ENCODE results near the gene COPRS.
A peak's percentile ranks its signal among the peaks of the same experiment; 100 is the strongest.

COPRS gene

DNA sequence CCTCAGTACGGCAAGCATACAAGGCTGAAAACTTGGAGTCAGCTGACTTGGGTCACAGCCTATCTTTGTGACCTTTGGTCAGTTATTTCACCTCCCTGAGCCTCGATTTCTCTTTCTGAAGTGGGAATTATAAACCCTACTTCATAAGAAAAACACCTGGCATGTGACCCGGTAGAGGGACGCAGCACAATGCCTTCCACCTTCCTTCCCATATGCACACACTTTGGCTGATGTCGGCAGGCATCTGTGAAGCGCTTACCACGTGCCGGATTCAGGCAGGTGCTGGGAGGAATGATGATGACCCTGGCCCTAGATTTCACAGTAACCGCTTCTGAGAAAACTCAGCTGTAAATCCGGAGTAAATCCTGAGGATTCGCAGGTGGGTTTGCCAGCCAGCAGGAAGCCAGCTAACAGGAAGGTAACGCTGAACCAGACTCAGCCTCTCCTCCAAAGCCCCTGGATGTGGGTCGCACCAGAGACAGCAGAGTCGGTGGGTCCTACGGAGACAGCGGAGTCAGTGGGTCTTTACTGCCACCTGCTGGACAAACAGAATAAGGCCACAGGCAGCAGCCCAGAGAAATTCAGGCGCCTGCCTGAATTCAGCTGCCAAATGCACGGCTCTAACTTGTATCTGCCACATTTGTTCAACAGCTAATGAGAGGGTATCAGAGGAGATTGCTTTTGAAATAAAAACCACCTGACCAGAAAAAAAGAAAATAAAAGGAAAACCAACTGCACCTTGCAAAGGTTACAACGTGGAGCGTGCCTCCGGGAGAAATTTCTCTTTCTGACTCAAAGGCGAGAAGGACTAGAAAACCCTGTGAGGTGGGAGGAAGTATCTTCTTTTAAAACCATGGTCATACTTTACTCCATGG, 16.6 kb downstream of the COPRS start:
- TF ChIP-seq MYC (IDR thresholded peaks at IDR 0.05; ENCODE audit: low read depth, low read length) (peak; percentile 71), POLR2A (IDR thresholded peaks at IDR 0.05; ENCODE audit: extremely low read depth, insufficient read length) (no peak)
- TF ChIP-seq, protein P1, sequence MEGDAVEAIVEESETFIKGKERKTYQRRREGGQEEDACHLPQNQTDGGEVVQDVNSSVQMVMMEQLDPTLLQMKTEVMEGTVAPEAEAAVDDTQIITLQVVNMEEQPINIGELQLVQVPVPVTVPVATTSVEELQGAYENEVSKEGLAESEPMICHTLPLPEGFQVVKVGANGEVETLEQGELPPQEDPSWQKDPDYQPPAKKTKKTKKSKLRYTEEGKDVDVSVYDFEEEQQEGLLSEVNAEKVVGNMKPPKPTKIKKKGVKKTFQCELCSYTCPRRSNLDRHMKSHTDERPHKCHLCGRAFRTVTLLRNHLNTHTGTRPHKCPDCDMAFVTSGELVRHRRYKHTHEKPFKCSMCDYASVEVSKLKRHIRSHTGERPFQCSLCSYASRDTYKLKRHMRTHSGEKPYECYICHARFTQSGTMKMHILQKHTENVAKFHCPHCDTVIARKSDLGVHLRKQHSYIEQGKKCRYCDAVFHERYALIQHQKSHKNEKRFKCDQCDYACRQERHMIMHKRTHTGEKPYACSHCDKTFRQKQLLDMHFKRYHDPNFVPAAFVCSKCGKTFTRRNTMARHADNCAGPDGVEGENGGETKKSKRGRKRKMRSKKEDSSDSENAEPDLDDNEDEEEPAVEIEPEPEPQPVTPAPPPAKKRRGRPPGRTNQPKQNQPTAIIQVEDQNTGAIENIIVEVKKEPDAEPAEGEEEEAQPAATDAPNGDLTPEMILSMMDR (IDR thresholded peaks at IDR 0.05; ENCODE audit: low read depth, low read length): peak; percentile 88
- TF ChIP-seq, protein P2, sequence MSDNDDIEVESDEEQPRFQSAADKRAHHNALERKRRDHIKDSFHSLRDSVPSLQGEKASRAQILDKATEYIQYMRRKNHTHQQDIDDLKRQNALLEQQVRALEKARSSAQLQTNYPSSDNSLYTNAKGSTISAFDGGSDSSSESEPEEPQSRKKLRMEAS (IDR thresholded peaks at IDR 0.05; ENCODE audit: low read depth, low read length): peak; percentile 58
- H3K4me3 ChIP-seq (ENCODE audit: low read depth, low read length): no peak overlapping the region

DNA sequence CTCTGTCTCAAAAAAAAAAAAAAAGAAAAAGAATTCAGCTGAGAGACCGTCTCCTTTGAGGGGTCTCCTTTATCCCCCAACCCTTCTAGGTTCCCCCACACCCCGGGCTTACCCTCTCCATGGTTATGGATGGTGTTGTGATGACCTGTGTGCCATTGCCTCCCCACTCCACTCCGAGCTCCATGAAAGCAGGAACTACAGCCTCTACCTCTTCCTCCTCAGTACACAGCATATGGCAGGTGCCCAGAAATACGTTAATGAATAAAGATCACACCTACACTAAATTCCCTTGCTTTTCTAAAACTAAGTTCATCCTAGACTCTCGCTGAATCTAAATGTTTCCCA, 17.2 kb downstream of the COPRS start:
- TF ChIP-seq, protein P1 (IDR thresholded peaks at IDR 0.05; ENCODE audit: low read depth, low read length): no peak
- no peak overlapping the region for H3K4me3 ChIP-seq (ENCODE audit: low read depth, low read length)
- no peak for DNase-seq (ENCODE audit: low read depth)

More for the DNA sequence above, 16.6 kb downstream of the COPRS start:
- peak; percentile 85 for DNase-seq (ENCODE audit: low read depth)

DNA sequence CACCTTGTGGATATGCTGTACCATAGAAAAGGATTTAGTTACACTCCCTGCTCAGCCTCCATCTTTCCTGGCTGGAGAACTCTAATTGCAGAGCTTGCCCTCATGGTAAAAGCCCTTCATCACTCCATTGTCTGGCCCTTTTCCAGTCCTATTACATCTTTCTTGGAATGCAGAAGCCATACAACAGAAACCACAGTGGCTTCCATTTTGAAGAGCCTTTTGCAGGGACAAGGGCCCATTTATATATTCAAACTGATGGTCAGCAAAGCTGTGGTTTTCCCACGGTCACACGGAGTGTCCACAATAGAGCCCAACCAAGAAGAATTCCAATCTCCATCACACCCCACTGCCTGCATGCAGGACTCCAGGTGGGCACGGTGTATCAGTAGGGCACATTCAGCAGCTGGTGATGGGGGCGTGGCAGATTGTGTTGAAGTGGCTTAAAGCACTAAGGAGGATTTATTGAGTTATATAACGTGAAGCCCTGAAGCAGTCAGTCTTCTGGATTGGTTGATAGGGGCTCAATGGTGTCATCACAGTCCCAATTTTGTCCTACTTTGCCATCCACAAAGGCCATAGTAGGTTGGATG, 20.3 kb downstream of the COPRS start:
- H3K4me3 ChIP-seq (ENCODE audit: low read depth, low read length): no peak overlapping the region
- no peak for DNase-seq (ENCODE audit: low read depth)
- TF ChIP-seq, protein P2 (IDR thresholded peaks at IDR 0.05; ENCODE audit: low read depth, low read length): no peak
- TF ChIP-seq, protein P1 (IDR thresholded peaks at IDR 0.05; ENCODE audit: low read depth, low read length): no peak
- TF ChIP-seq MYC (IDR thresholded peaks at IDR 0.05; ENCODE audit: low read depth, low read length) (no peak), POLR2A (IDR thresholded peaks at IDR 0.05; ENCODE audit: extremely low read depth, insufficient read length) (no peak)

DNA sequence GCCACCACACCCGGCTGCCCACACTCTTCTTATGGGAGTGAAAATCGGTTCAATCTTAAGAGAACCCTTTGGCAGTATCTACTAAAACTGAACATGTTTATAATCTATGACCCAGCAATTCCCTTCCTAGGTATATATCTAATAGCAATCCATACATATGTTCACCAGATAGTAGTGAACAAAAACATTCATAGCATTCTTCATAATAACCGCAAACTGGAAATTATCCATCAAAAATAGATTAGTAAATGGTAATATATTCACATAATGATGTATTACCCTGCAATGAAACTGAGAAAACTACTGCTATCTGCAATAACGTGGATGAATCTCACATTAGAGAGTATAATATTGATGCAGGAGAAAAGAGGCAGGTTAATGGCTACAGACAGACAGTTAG, 23.1 kb downstream of the COPRS start:
- TF ChIP-seq MYC (IDR thresholded peaks at IDR 0.05; ENCODE audit: low read depth, low read length): no peak
- no peak for TF ChIP-seq POLR2A (IDR thresholded peaks at IDR 0.05; ENCODE audit: extremely low read depth, insufficient read length)
- TF ChIP-seq, protein P2 (IDR thresholded peaks at IDR 0.05; ENCODE audit: low read depth, low read length): no peak
- TF ChIP-seq, protein P1 (IDR thresholded peaks at IDR 0.05; ENCODE audit: low read depth, low read length): no peak
- no peak overlapping the region for H3K4me3 ChIP-seq (ENCODE audit: low read depth, low read length)
- no peak for DNase-seq (ENCODE audit: low read depth)

DNA sequence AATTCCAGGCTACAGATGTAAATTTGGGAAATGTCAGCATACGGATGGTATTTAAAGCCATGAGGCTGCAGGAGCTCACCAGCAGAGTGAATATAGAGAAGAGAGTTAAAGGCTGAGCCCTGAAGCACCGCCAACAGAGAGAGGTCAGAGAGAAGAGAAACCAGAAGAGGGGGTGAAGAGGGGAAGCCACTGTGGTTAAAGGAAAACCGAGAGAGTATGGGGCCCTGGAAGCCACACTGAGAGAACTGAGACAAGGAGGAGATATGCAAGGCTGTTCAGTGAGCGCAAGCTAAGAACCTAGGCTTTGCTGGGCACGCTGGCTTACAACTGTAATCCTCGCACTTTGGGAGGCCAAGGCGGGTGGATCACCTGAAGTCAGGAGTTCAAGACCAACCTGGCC, 24.6 kb downstream of the COPRS start:
- DNase-seq (ENCODE audit: low read depth): peak; percentile 59
- TF ChIP-seq MYC (IDR thresholded peaks at IDR 0.05; ENCODE audit: low read depth, low read length) (no peak), POLR2A (IDR thresholded peaks at IDR 0.05; ENCODE audit: extremely low read depth, insufficient read length) (no peak)
- TF ChIP-seq, protein P2 (IDR thresholded peaks at IDR 0.05; ENCODE audit: low read depth, low read length): no peak
- TF ChIP-seq, protein P1 (IDR thresholded peaks at IDR 0.05; ENCODE audit: low read depth, low read length): no peak

More for the DNA sequence above, 24.6 kb downstream of the COPRS start:
- no peak overlapping the region for H3K4me3 ChIP-seq (ENCODE audit: low read depth, low read length)

Data from NB4 (cell line).